H1 (cell line): ENCODE data around the gene LRRC28. TPM values are rescaled to one million over a fixed set of nuclear protein-coding genes. Genes with fewer than 3 reads are reported as not detected.

Experiments used
- CTCF ChIA-PET: fragments of 300-600 bp; sonication (Branson Sonifier 250); formaldehyde crosslinking; loops from one replicate; lab custom pipeline; 2021; ENCODE audit not compliant: partially characterized antibody; lab: Charles Lee
- POLR2A ChIA-PET: fragments of 300-600 bp; sonication (Branson Sonifier 250); formaldehyde crosslinking; loops from one replicate; lab custom pipeline; 2021; ENCODE audit warnings: inconsistent platforms; ENCODE audit not compliant: partially characterized antibody; lab: Charles Lee
- DNase-seq, 2 experiments: peaks; one replicate each; pipeline versions ENCODE4 v3.0.0 to v3.0.0-alpha.2; 2010 to 2022; ENCODE audit warnings: low spot score in 2 of 2, low read depth in 1 of 2, mixed read lengths in 1 of 2
- FAIRE-seq: peaks from 2 replicates; lab custom pipeline; 2011; peaks lifted over from hg19 to GRCh38; lab: Jason Lieb, UNC
- H2AFZ ChIP-seq: 2 replicates; pipeline ENCODE4 v1.8.1; 2012; ENCODE audit warnings: low read length, inconsistent platforms
- H2AK5ac ChIP-seq: 2 replicates; pipeline ENCODE4 v1.6.1; 2013; ENCODE audit warnings: low read depth, low read length
- H2BK120ac ChIP-seq: replicated peaks from 2 replicates; pipeline ENCODE3; 2013; ENCODE audit warnings: low read depth, low read length, inconsistent platforms
- H2BK12ac ChIP-seq: 2 replicates; pipeline ENCODE4 v1.6.1; 2013; ENCODE audit warnings: low read depth, low read length
- H2BK15ac ChIP-seq: 2 replicates; pipeline ENCODE4 v1.6.1; 2013; ENCODE audit warnings: low read length
- H2BK20ac ChIP-seq: 2 replicates; pipeline ENCODE4 v1.6.1; 2013; ENCODE audit warnings: low read length
- H2BK5ac ChIP-seq: 2 replicates; pipeline ENCODE4 v1.6.1; 2013; ENCODE audit warnings: low read depth, low read length
- H3K14ac ChIP-seq: 2 replicates; pipeline ENCODE4 v1.6.1; 2013; ENCODE audit warnings: inconsistent platforms; ENCODE audit not compliant: insufficient read length
- H3K18ac ChIP-seq: 2 replicates; pipeline ENCODE4 v1.6.1; 2013; ENCODE audit warnings: low read length; ENCODE audit errors: extremely low read depth
- H3K23ac ChIP-seq: 2 replicates; pipeline ENCODE4 v1.6.1; 2013; ENCODE audit warnings: inconsistent platforms; ENCODE audit not compliant: insufficient read length
- H3K23me2 ChIP-seq: 2 replicates; pipeline ENCODE4 v1.6.1; 2013; ENCODE audit warnings: low read depth, low read length
- H3K27ac ChIP-seq: 2 replicates; pipeline ENCODE4 v1.6.1; 2011; ENCODE audit warnings: low read depth, low read length, inconsistent platforms
- H3K27me3 ChIP-seq, 4 experiments: replicated peaks in 1 of 4; 1 replicate in 1 of 4; 2 replicates in 3 of 4; pipeline versions ENCODE4 v1.6.1 to v1.8.1; 2011 to 2013; ENCODE audit warnings: low read length in 3 of 4, mild to moderate bottlenecking in 3 of 4, inconsistent platforms in 2 of 4, mixed read lengths in 2 of 4, moderate library complexity in 1 of 4; ENCODE audit not compliant: control insufficient read depth in 3 of 4, insufficient read depth in 3 of 4; ENCODE audit errors: extremely low read depth in 1 of 4
- H3K36me3 ChIP-seq, 4 experiments: 2 replicates each; pipeline versions ENCODE4 v1.6.1 to v1.8.1; 2011 to 2013; ENCODE audit warnings: mild to moderate bottlenecking in 4 of 4, low read length in 3 of 4, moderate library complexity in 2 of 4, control low read depth in 1 of 4, inconsistent platforms in 1 of 4; ENCODE audit not compliant: insufficient read depth in 4 of 4, control insufficient read depth in 2 of 4
- H3K4ac ChIP-seq: replicated peaks from 2 replicates; pipeline ENCODE3; 2013; ENCODE audit warnings: low read length, low read depth, mixed read lengths, inconsistent platforms; ENCODE audit not compliant: insufficient read length
- H3K4me1 ChIP-seq, 4 experiments: replicated peaks in 1 of 4; 1 replicate in 1 of 4; 2 replicates in 3 of 4; pipeline versions ENCODE4 v1.6.1 to v1.8.1; 2011 to 2013; ENCODE audit warnings: low read length in 3 of 4, inconsistent platforms in 2 of 4, mixed read lengths in 1 of 4; ENCODE audit not compliant: insufficient read depth in 4 of 4, control insufficient read depth in 3 of 4
- H3K4me2 ChIP-seq, 2 experiments: 2 replicates each; pipeline versions ENCODE4 v1.6.1 to v1.8.1; 2011 to 2013; ENCODE audit warnings: low read depth in 2 of 2, low read length in 2 of 2, control low read depth in 1 of 2, inconsistent platforms in 1 of 2, mild to moderate bottlenecking in 1 of 2; ENCODE audit not compliant: insufficient read depth in 1 of 2
- H3K4me3 ChIP-seq, 4 experiments: fragments of 200-600, 300-600 bp in 1 of 4; sonication (generic), shearing (Covaris generic), sonication (Bioruptor Twin) in 1 of 4; 2 replicates each; pipeline versions ENCODE4 v1.5.1 to v1.8.1; 2011 to 2016; ENCODE audit warnings: low read length in 4 of 4, low read depth in 3 of 4, control low read depth in 2 of 4, inconsistent platforms in 2 of 4, mild to moderate bottlenecking in 2 of 4, mixed read lengths in 1 of 4, moderate library complexity in 1 of 4; ENCODE audit not compliant: insufficient read depth in 2 of 4; ENCODE audit errors: extremely low read depth in 1 of 4
- H3K56ac ChIP-seq: replicated peaks from 2 replicates; pipeline ENCODE3; 2013; ENCODE audit warnings: low read depth, mild to moderate bottlenecking, mixed read lengths, low read length, inconsistent platforms; ENCODE audit not compliant: insufficient read length
- H3K79me1 ChIP-seq: 2 replicates; pipeline ENCODE4 v1.6.1; 2013; ENCODE audit warnings: low read depth, low read length, control low read depth
- H3K79me2 ChIP-seq, 2 experiments: 2 replicates each; pipeline versions ENCODE4 v1.6.1 to v1.8.1; 2012 to 2013; ENCODE audit warnings: low read length in 2 of 2, mild to moderate bottlenecking in 2 of 2, inconsistent platforms in 1 of 2; ENCODE audit not compliant: insufficient read depth in 2 of 2, control insufficient read depth in 1 of 2
- H3K9ac ChIP-seq, 4 experiments: replicated peaks in 1 of 4; 1 replicate in 1 of 4; 2 replicates in 3 of 4; pipeline versions ENCODE4 v1.6.1 to v1.8.1; 2011 to 2013; ENCODE audit warnings: low read depth in 3 of 4, low read length in 3 of 4, control low read depth in 2 of 4, mild to moderate bottlenecking in 2 of 4, moderate library complexity in 2 of 4, inconsistent platforms in 1 of 4; ENCODE audit errors: extremely low read depth in 1 of 4
- H3K9me3 ChIP-seq, 2 experiments: 2 replicates each; pipeline versions ENCODE4 v1.6.1 to v1.8.1; 2012 to 2013; ENCODE audit warnings: mild to moderate bottlenecking in 2 of 2, moderate library complexity in 2 of 2, control low read depth in 1 of 2, inconsistent platforms in 1 of 2, low read depth in 1 of 2, low read length in 1 of 2, mixed read lengths in 1 of 2; ENCODE audit not compliant: insufficient read depth in 2 of 2
- H4K20me1 ChIP-seq, 2 experiments: replicated peaks in 1 of 2; 2 replicates each; pipeline versions ENCODE3 to v1.8.1; 2011 to 2013; ENCODE audit warnings: inconsistent platforms in 2 of 2, low read length in 2 of 2, mild to moderate bottlenecking in 1 of 2; ENCODE audit not compliant: insufficient read depth in 2 of 2, control insufficient read depth in 1 of 2
- H4K5ac ChIP-seq: 2 replicates; pipeline ENCODE4 v1.6.1; 2013; ENCODE audit warnings: low read length, low read depth, mixed read lengths, inconsistent platforms; ENCODE audit not compliant: insufficient read length
- H4K8ac ChIP-seq: 2 replicates; pipeline ENCODE4 v1.8.0; 2013; ENCODE audit warnings: mild to moderate bottlenecking, moderate library complexity, low read length, inconsistent platforms; ENCODE audit not compliant: insufficient read depth; ENCODE audit errors: extremely low read depth
- H4K91ac ChIP-seq: replicated peaks from 2 replicates; pipeline ENCODE3; 2013; ENCODE audit warnings: low read length, mixed read lengths, inconsistent platforms; ENCODE audit not compliant: insufficient read length
- BACH1 ChIP-seq: IDR thresholded peaks from 2 replicates; pipeline ENCODE4 v1.6.1; 2012; ENCODE audit warnings: low read length, improper control_type of control experiment
- CHD2 ChIP-seq: IDR thresholded peaks from 2 replicates; pipeline ENCODE4 v1.6.1; 2012; ENCODE audit warnings: low read length, improper control_type of control experiment
- EP300 ChIP-seq, 2 experiments: IDR thresholded peaks; 1 replicate in 1 of 2; 2 replicates in 1 of 2; pipeline ENCODE4 v1.6.1; 2011 to 2012; ENCODE audit warnings: low read depth in 2 of 2, low read length in 2 of 2, mild to moderate bottlenecking in 2 of 2, borderline replicate concordance in 1 of 2, inconsistent platforms in 1 of 2, moderate library complexity in 1 of 2
- EZH2 ChIP-seq: fragments of 200-600 bp; sonication (generic); IDR thresholded peaks from 2 replicates; pipeline ENCODE4 v1.7.1; 2012; ENCODE audit warnings: low read depth, mild to moderate bottlenecking, moderate library complexity, low read length, inconsistent platforms; ENCODE audit not compliant: severe bottlenecking
- KDM4A ChIP-seq: IDR thresholded peaks from one replicate; pipeline ENCODE4 v1.7.1; 2012; ENCODE audit warnings: low read depth, mild to moderate bottlenecking, moderate library complexity, low read length, inconsistent platforms; ENCODE audit not compliant: severe bottlenecking
- RNF2 ChIP-seq: fragments of 200-900, 300-1000 bp; sonication (generic); IDR thresholded peaks from 2 replicates; pipeline ENCODE4 v1.7.1; 2016; ENCODE audit warnings: borderline replicate concordance, low read depth, mild to moderate bottlenecking, antibody characterized with exemption, low read length; ENCODE audit not compliant: poor library complexity, severe bottlenecking; ENCODE audit errors: missing control alignments
- TBP ChIP-seq: IDR thresholded peaks from 2 replicates; pipeline ENCODE4 v1.6.1; 2011; ENCODE audit warnings: low read depth, low read length, improper control_type of control experiment
- WGBS, 2 experiments: shearing (Covaris generic) in 1 of 2; methylation state at CpG; one replicate each; pipeline versions ENCODE4 v1.1.6 to v1.1.7; 2013 to 2015; ENCODE audit warnings: low lambda C conversion rate in 2 of 2, mixed read lengths in 2 of 2, inconsistent platforms in 1 of 2, low coverage in 1 of 2, missing lambda C conversion rate in 1 of 2; ENCODE audit not compliant: insufficient replicate concordance in 2 of 2, insufficient coverage in 1 of 2, insufficient read length in 1 of 2; ENCODE audit errors: extremely low coverage in 1 of 2, missing lambda C conversion rate in 1 of 2; 5-methylcytosine and 5-hydroxymethylcytosine counted together
- polyA plus RNA-seq, 7 experiments: library from polyadenylated mRNA; depleted of rRNA in 3 of 7; stranded (reverse) in 5 of 7; unstranded in 2 of 7; fragments of >200 nt in 5 of 7; fragments of 200-250 nt in 2 of 7; gene quantifications; 1 replicate in 5 of 7; 2 replicates in 1 of 7; 4 replicates in 1 of 7; pipeline versions ENCODE4 v1.2.1 to v1.2.3, GENCODE V29; 2011 to 2013; ENCODE audit warnings: missing spikeins in 2 of 7, mixed read lengths in 2 of 7
- total RNA-seq: library from RNA; stranded (reverse); fragmentation: NEBNext Ultra II Directional; extraction: Animal tissue kit (Norgen Biotek cat#: 25700); gene quantifications from 2 replicates; pipeline ENCODE4 v1.2.1, GENCODE V29; 2021
- TF ChIP-seq, protein P1 (sequence below), 3 experiments: IDR thresholded peaks; 1 replicate in 2 of 3; 2 replicates in 1 of 3; pipeline versions ENCODE4 v1.5.1 to v1.6.1; 2011; ENCODE audit warnings: low read length in 3 of 3, mild to moderate bottlenecking in 3 of 3, inconsistent platforms in 2 of 3, low read depth in 1 of 3, moderate library complexity in 1 of 3; ENCODE audit not compliant: insufficient read depth in 1 of 3; ENCODE audit errors: control extremely low read depth in 1 of 3
- TF ChIP-seq, protein P2 (sequence below): IDR thresholded peaks from 2 replicates; pipeline ENCODE4 v1.6.1; 2012; ENCODE audit warnings: low read length, inconsistent platforms

Gene LRRC28
- total and polyA plus RNA-seq, 2 of the 8 experiments (the other 6 are each of a cell fraction or from before 2014, with no cell fraction given): 20.2 to 23.3 TPM

DNA sequence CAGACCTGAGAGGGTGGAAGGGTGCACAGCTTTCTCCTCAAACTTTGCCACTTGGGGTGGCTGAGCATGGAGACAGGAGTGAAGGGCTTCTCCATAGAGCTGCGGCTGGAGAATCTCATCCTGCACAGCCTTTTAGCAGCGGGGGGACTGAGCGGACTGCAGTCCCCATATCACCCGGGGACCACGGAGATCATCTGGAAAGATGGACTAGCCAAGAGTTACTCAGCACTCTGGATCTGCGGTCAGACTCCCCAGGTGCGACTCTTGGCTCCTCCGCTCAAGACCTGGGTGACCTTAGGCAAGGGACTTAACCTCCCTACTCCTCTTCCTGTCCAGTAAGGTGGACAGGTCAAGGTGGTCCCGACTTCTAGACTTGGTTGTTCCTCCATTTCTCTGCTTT lies 188.7 kb downstream of the LRRC28 start:
- Histone ChIP-seq H3K23ac (no peak overlapping the region), H3K4ac (no peak overlapping the region), H2AK5ac (peak overlapping the region; percentile 82; the same call in 1 of the 2 replicates), H3K4me2 (no peak overlapping the region), H2AFZ (no peak overlapping the region), H4K8ac (no peak overlapping the region; the same call in 1 of the 2 replicates), H4K91ac (peak overlapping the region; percentile 32), H2BK5ac (no peak overlapping the region), H3K18ac (no peak overlapping the region), H3K56ac (no peak overlapping the region), H4K5ac (no peak overlapping the region), H3K27me3 (no peaks in the 10 kb centered on the region), H3K9me3 (no peaks in the 10 kb centered on the region), H3K23me2 (no peaks in the 10 kb centered on the region), H3K79me1 (no peaks in the 10 kb centered on the region), H2BK15ac (no peak overlapping the region), H4K20me1 (no peaks in the 10 kb centered on the region), H3K27ac (no peak overlapping the region), H2BK12ac (no peak overlapping the region), H3K4me1 (peaks cover 3 to 12% (median 5%) of the 10 kb centered on the region in 4 experiments; a peak in 4 of 7 replicates), H2BK20ac (no peak overlapping the region), H3K36me3 (no peaks in the 10 kb centered on the region), H3K9ac (no peak overlapping the region), H2BK120ac (no peak overlapping the region), H3K4me3 (no peak overlapping the region), H3K79me2 (no peaks in the 10 kb centered on the region), H3K14ac (no peak overlapping the region)
- WGBS, 2 experiments: 91% methylated on average over 9 of the region's 9 CpGs; no CpG with 5 or more reads in 1 of the 2 experiments
- no peak for FAIRE-seq
- POLR2A ChIA-PET: no interaction called here
- DNase-seq: no peak
- CTCF ChIA-PET: interaction anchor here (0.6 to 1.6 kb wide), 4 partner anchors 11 to 112 kb away, joined by 3 to 4 read pairs (median 3); no protein-coding TSS in a partner anchor
- TF ChIP-seq EZH2 (no peak), EP300 (IDR thresholded peaks at IDR 0.05; ENCODE audit: borderline replicate concordance in 1 of 2, low read depth in 2 of 2, low read length in 2 of 2) (no peak), CHD2 (no peak), TBP (no peak), BACH1 (no peak), KDM4A (no peak), RNF2 (no peak)
- TF ChIP-seq, protein P1, sequence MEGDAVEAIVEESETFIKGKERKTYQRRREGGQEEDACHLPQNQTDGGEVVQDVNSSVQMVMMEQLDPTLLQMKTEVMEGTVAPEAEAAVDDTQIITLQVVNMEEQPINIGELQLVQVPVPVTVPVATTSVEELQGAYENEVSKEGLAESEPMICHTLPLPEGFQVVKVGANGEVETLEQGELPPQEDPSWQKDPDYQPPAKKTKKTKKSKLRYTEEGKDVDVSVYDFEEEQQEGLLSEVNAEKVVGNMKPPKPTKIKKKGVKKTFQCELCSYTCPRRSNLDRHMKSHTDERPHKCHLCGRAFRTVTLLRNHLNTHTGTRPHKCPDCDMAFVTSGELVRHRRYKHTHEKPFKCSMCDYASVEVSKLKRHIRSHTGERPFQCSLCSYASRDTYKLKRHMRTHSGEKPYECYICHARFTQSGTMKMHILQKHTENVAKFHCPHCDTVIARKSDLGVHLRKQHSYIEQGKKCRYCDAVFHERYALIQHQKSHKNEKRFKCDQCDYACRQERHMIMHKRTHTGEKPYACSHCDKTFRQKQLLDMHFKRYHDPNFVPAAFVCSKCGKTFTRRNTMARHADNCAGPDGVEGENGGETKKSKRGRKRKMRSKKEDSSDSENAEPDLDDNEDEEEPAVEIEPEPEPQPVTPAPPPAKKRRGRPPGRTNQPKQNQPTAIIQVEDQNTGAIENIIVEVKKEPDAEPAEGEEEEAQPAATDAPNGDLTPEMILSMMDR (IDR thresholded peaks at IDR 0.05; ENCODE audit: control extremely low read depth in 1 of 3, insufficient read depth in 1 of 3, low read depth in 1 of 3, low read length in 3 of 3): no peak
- TF ChIP-seq, protein P2, sequence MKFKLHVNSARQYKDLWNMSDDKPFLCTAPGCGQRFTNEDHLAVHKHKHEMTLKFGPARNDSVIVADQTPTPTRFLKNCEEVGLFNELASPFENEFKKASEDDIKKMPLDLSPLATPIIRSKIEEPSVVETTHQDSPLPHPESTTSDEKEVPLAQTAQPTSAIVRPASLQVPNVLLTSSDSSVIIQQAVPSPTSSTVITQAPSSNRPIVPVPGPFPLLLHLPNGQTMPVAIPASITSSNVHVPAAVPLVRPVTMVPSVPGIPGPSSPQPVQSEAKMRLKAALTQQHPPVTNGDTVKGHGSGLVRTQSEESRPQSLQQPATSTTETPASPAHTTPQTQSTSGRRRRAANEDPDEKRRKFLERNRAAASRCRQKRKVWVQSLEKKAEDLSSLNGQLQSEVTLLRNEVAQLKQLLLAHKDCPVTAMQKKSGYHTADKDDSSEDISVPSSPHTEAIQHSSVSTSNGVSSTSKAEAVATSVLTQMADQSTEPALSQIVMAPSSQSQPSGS: no peak
